Activated CD4-positive, alpha-beta T cell treated with anti-CD3 and anti-CD28 coated beads, Interleukin-2, amount 10 ng/mL, durations not matched to agents 7 days and 5 days (primary cell): ENCODE measurements around the gene PRRX1. TPM values are rescaled to one million over a fixed set of nuclear protein-coding genes. Genes with fewer than 3 reads are reported as not detected.

Source experiments
- CTCF ChIA-PET: fragments of 350-600 bp; sonication (Branson Sonifier 250); formaldehyde crosslinking; loops from one replicate; lab custom pipeline; 2021; ENCODE audit warnings: antibody characterized with exemption; lab: Charles Lee
- POLR2A ChIA-PET: fragments of 350-600 bp; sonication (Branson Sonifier 250); formaldehyde crosslinking; loops from one replicate; lab custom pipeline; 2021; ENCODE audit warnings: antibody characterized with exemption; lab: Charles Lee
- DNase-seq: peaks from one replicate; pipeline ENCODE4 v3.0.0-alpha.2; 2020
- H3K27ac Mint-ChIP-seq: one replicate; pipeline ENCODE4 v1.8.0; 2021; ENCODE audit warnings: mild to moderate bottlenecking, moderate library complexity, mixed read lengths
- H3K27me3 Mint-ChIP-seq: one replicate; pipeline ENCODE4 v1.8.0; 2021; ENCODE audit warnings: mixed read lengths
- H3K36me3 Mint-ChIP-seq: one replicate; pipeline ENCODE4 v1.8.0; 2021; ENCODE audit warnings: low read depth, mixed read lengths
- H3K4me1 Mint-ChIP-seq: one replicate; pipeline ENCODE4 v1.8.0; 2021; ENCODE audit warnings: mixed read lengths
- H3K4me3 Mint-ChIP-seq: one replicate; pipeline ENCODE4 v1.8.0; 2021; ENCODE audit warnings: mild to moderate bottlenecking, moderate library complexity, mixed read lengths
- H3K9me3 Mint-ChIP-seq: one replicate; pipeline ENCODE4 v1.8.0; 2021; ENCODE audit warnings: mixed read lengths
- total RNA-seq, 2 experiments: library from RNA; stranded (reverse); gene quantifications; one replicate each; pipeline ENCODE4 v1.2.3, GENCODE V29; 2021

PRRX1 gene
- total RNA-seq, 2 experiments from 2014 or later = not detected

DNA sequence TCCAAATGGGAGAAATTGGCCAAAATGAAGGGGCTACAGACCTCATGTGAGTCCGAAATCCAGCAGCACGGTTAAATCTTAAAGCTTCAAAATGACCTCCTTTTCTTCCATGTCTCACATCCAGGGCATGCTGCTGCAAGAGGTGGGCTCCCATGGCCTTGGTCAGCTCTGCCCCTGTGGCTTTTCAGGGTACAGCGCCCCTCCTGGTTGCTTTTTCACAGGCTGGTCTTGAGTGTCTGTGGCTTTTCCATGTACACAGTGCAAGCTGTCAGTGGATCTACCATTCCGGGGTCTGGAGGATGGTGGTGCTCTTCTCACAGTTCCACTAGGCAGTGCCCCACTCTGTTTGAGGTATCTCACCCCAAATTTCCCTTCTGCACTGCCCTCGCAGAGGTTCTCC is 78.7 kb downstream of the PRRX1 start:
- Mint-ChIP-seq H3K27ac (no peak overlapping the region), H3K9me3 (peaks cover 5% of the 10 kb centered on the region), H3K36me3 (no peaks in the 10 kb centered on the region), H3K27me3 (no peaks in the 10 kb centered on the region), H3K4me1 (no peaks in the 10 kb centered on the region), H3K4me3 (no peak overlapping the region)
- ChIA-PET POLR2A (no interaction called here), CTCF (no interaction called here)
- DNase-seq = no peak

DNA sequence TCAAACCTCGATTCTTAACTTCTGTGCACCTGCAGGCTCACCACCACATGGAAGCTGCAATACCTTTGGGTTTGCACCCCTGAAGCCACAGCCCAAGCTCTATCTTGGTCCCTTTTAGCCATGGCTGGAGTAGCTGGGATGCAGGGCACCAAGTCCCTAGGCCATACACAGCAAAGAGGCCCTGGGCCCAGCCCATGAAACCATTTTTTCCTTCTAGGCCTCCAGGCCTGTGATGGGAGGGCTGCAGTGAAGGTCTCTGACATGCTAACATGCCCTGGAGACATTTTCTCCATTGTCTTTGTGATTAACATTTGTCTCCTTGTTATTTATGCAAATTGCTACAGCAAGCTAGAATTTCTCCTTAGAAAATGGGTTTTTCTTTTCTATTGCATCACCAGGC is 79.2 kb downstream of the PRRX1 start:
- no peaks in the 10 kb centered on the region for H3K4me1 Mint-ChIP-seq

DNA sequence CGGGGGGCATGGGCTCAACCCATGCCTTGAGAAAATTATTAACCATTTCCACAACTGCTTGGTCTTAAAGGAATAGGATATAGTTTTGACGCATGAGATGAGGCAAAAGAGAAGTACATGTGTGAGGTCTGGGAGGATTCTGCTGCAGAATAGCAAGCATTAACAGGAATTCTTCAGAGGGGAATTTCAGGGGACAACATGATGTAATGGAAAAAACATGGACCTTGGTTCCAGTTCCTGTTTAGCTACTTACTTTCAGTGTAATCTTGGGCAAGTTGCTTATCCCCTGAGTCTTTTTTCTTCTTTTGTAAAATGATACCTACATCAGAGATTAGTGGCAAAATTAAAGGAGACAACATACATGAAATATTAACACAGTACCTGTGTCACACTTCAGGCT is 85.6 kb downstream of the PRRX1 start:
- no peaks in the 10 kb centered on the region for H3K4me1 Mint-ChIP-seq
- ChIA-PET CTCF (no interaction called here), POLR2A (no interaction called here)
- H3K27ac Mint-ChIP-seq = no peak overlapping the region
- H3K4me3 Mint-ChIP-seq = no peak overlapping the region
- H3K36me3 Mint-ChIP-seq = no peaks in the 10 kb centered on the region
- H3K27me3 Mint-ChIP-seq = no peaks in the 10 kb centered on the region
- no peaks in the 10 kb centered on the region for H3K9me3 Mint-ChIP-seq
- no peak for DNase-seq

More for the DNA sequence above, 79.2 kb downstream of the PRRX1 start:
- no peak overlapping the region for H3K27ac Mint-ChIP-seq
- H3K9me3 Mint-ChIP-seq = peaks cover 5% of the 10 kb centered on the region
- DNase-seq = no peak
- no peak overlapping the region for H3K4me3 Mint-ChIP-seq
- no peaks in the 10 kb centered on the region for H3K36me3 Mint-ChIP-seq
- H3K27me3 Mint-ChIP-seq = no peaks in the 10 kb centered on the region
- ChIA-PET CTCF (no interaction called here), POLR2A (no interaction called here)

- DNase-seq = no peak
- Mint-ChIP-seq H3K9me3 (no peaks in the 10 kb centered on the region), H3K27ac (no peak overlapping the region), H3K4me3 (no peak overlapping the region), H3K27me3 (no peaks in the 10 kb centered on the region), H3K4me1 (no peaks in the 10 kb centered on the region), H3K36me3 (no peaks in the 10 kb centered on the region)
- CTCF ChIA-PET = interaction anchor here (0.5 kb wide), 1 partner anchor 12 kb away, joined by 3 read pairs; no protein-coding TSS in a partner anchor
- POLR2A ChIA-PET = no interaction called here
Measured at GRCh38 chr1:170749959-170750358, 86.0 kb downstream of the PRRX1 start.

- no peaks in the 10 kb centered on the region for H3K27me3 Mint-ChIP-seq
- H3K9me3 Mint-ChIP-seq = no peaks in the 10 kb centered on the region
- no peak overlapping the region for H3K4me3 Mint-ChIP-seq
- ChIA-PET POLR2A (no interaction called here), CTCF (no interaction called here)
- no peaks in the 10 kb centered on the region for H3K4me1 Mint-ChIP-seq
- no peaks in the 10 kb centered on the region for H3K36me3 Mint-ChIP-seq
- H3K27ac Mint-ChIP-seq = no peak overlapping the region
- no peak for DNase-seq
Measured at GRCh38 chr1:170755795-170756194, 91.9 kb downstream of the PRRX1 start.

DNA sequence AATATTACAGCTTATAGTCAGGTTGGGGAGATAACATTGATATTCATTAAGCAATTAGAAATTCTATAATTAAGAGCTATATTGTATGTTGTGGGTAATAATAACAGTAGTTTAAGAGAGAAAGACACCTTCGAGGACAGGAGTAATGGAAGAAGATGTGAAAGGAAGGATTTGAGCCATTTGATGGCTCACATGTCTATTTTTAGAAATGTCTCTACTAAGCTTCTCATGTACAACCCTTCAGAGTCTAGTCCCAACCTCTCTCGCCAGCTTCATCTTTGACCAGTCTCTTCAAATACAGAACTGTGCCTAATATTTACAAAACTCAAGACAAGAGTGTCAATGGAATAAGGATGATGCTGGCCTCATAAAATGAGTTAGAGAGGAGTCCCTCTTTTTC is 95.1 kb downstream of the PRRX1 start:
- Mint-ChIP-seq H3K36me3 (no peaks in the 10 kb centered on the region), H3K9me3 (no peaks in the 10 kb centered on the region), H3K4me1 (no peaks in the 10 kb centered on the region), H3K27me3 (no peaks in the 10 kb centered on the region), H3K27ac (no peak overlapping the region), H3K4me3 (no peak overlapping the region)
- DNase-seq = no peak
- CTCF ChIA-PET = no interaction called here
- POLR2A ChIA-PET = no interaction called here

DNA sequence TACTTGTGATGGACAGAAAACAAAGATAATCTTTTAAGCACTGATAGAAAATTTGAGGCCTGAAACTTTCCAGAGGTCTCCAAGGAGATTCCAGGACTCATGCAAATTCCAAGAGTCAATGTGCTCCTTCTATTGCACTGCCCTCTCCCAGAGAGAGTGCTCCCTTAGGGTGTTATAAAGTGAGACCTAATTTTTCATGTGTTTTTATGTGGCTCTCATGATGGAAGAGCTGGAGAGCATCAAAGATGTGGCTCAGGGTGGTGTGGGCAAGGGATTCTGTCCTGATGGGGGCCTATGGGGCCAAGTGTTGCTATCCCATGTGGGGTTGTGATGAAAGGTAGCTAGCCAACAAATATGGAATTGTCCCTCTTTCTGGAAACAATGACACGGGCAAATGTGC is 101.3 kb downstream of the PRRX1 start:
- POLR2A ChIA-PET = no interaction called here
- Mint-ChIP-seq H3K27me3 (no peaks in the 10 kb centered on the region), H3K4me1 (no peaks in the 10 kb centered on the region), H3K36me3 (no peaks in the 10 kb centered on the region), H3K27ac (no peak overlapping the region), H3K9me3 (no peaks in the 10 kb centered on the region), H3K4me3 (no peak overlapping the region)
- DNase-seq = no peak
- CTCF ChIA-PET = no interaction called here

DNA sequence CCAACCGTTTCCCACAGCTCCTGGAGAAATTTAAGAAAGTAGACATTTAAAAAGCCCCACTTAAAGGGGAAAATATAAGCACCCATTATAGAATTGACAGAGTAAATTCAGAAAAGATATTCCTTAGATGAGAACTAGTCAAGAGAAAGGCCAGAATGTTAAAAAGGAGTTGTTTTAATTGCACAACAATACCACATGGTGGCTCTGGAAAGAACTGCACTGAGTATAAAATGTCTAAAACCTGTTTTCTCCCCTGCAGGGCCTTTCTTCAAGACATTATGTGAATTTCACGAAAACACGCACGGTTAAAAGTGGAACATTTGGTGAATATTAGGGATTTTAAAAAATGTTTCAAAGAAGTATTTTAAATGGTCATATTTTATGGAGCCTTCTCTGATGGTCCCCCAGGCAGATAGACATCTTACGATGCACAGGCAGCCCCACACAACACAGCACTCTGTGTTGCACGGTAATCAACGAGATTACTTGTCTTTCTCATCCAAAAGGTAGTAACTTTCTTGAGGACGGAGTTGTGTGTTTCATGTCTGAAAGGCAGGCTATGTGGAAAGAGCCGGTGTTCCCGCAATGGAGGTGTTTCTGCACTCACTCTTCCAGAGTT is 101.9 kb downstream of the PRRX1 start:
- ChIA-PET POLR2A (no interaction called here), CTCF (no interaction called here)
- no peaks in the 10 kb centered on the region for H3K27me3 Mint-ChIP-seq
- no peak overlapping the region for H3K27ac Mint-ChIP-seq
- H3K9me3 Mint-ChIP-seq = no peaks in the 10 kb centered on the region
- no peaks in the 10 kb centered on the region for H3K4me1 Mint-ChIP-seq
- no peak overlapping the region for H3K4me3 Mint-ChIP-seq
- no peak for DNase-seq
- H3K36me3 Mint-ChIP-seq = no peaks in the 10 kb centered on the region

DNA sequence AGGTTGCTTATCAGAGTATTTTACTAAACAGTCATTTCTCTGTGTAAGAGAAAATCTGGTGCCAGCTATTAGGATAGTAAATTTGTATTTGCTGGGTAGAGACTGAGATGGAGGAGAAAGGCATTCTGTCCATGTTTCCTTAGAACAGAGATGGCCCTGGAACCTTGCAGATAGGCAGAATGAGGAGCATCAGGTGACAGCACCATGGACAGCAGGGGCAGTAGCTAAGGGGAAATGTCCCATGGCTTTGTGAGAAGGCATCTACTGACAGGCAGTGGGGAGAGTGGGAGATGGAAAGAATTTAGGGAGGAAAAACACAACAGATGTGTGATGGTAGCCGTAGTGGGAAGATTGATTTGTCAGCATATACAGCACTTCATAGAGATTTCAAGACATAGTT is 105.0 kb downstream of the PRRX1 start:
- DNase-seq = no peak
- H3K27me3 Mint-ChIP-seq = no peaks in the 10 kb centered on the region
- CTCF ChIA-PET = no interaction called here
- POLR2A ChIA-PET = no interaction called here
- H3K9me3 Mint-ChIP-seq = no peaks in the 10 kb centered on the region
- no peaks in the 10 kb centered on the region for H3K36me3 Mint-ChIP-seq
- no peak overlapping the region for H3K4me3 Mint-ChIP-seq
- H3K4me1 Mint-ChIP-seq = no peaks in the 10 kb centered on the region
- no peak overlapping the region for H3K27ac Mint-ChIP-seq

DNA sequence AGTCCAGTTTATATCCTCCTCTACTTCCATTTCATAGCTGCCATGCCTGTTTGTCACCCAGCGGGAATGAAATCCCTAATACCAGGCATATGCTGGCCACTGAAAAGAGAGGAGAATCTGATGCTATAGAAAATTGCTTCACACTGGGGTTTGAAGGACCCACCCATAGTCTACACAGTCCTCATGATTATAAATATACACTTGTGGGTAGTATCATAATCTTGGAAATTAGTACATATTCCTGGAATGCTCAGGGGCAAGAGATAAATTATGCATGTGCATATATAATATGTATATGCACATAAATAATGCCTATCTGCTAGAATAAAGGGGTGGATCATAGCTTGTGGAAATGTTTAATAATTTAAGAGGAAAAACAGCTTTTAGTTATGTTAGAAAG is 105.8 kb downstream of the PRRX1 start:
- H3K27ac Mint-ChIP-seq = no peak overlapping the region
- CTCF ChIA-PET = no interaction called here
- no peak overlapping the region for H3K4me3 Mint-ChIP-seq

GRCh38 chr1:170770254-170770653 is 106.3 kb downstream of the PRRX1 start:
- Mint-ChIP-seq H3K27me3 (no peaks in the 10 kb centered on the region), H3K36me3 (no peaks in the 10 kb centered on the region), H3K4me3 (no peak overlapping the region), H3K27ac (no peak overlapping the region), H3K4me1 (no peaks in the 10 kb centered on the region), H3K9me3 (no peaks in the 10 kb centered on the region)
- DNase-seq = no peak
- ChIA-PET CTCF (interaction anchor here (0.6 kb wide), 1 partner anchor 176 kb away, joined by 3 read pairs; no protein-coding TSS in a partner anchor), POLR2A (interaction anchor here (0.6 kb wide), 1 partner anchor 98 kb away, joined by 3 read pairs; no protein-coding TSS in a partner anchor)

More for the DNA sequence above, 105.8 kb downstream of the PRRX1 start:
- Mint-ChIP-seq H3K36me3 (no peaks in the 10 kb centered on the region), H3K4me1 (no peaks in the 10 kb centered on the region), H3K9me3 (no peaks in the 10 kb centered on the region), H3K27me3 (no peaks in the 10 kb centered on the region)
- POLR2A ChIA-PET = interaction anchor here (0.6 kb wide), 1 partner anchor 97 kb away, joined by 3 read pairs; no protein-coding TSS in a partner anchor
- DNase-seq = no peak

GRCh38 chr1:170776252-170776651 is 112.3 kb downstream of the PRRX1 start:
- H3K4me3 Mint-ChIP-seq = no peak overlapping the region
- no peaks in the 10 kb centered on the region for H3K27me3 Mint-ChIP-seq
- no peak for DNase-seq
- H3K27ac Mint-ChIP-seq = no peak overlapping the region
- CTCF ChIA-PET = no interaction called here
- no peaks in the 10 kb centered on the region for H3K4me1 Mint-ChIP-seq
- no peaks in the 10 kb centered on the region for H3K36me3 Mint-ChIP-seq
- no peaks in the 10 kb centered on the region for H3K9me3 Mint-ChIP-seq
- POLR2A ChIA-PET = no interaction called here

DNA sequence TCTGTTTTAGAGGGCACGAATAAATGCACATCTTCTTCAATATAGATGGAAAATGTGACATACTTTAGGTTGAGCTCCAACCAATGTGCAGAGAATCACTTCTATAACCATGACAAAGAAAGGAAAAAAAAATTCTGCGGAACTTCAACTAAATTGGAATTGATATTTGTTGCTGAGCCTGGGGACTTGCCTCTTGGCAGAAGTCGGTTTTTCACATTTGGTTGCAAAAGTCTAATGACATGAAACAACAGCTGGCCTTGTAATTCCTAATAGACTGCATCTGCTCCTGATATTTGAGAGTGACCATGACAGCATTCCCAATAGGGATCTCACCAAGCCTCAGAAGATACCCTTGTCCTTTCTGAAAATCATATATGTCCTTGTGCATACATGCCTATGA is 112.8 kb downstream of the PRRX1 start:
- no peaks in the 10 kb centered on the region for H3K4me1 Mint-ChIP-seq
- no peaks in the 10 kb centered on the region for H3K27me3 Mint-ChIP-seq
- ChIA-PET CTCF (interaction anchor here (0.6 kb wide), 1 partner anchor 12 kb away, joined by 3 read pairs; no protein-coding TSS in a partner anchor), POLR2A (no interaction called here)
- H3K4me3 Mint-ChIP-seq = no peak overlapping the region
- no peaks in the 10 kb centered on the region for H3K36me3 Mint-ChIP-seq
- no peak overlapping the region for H3K27ac Mint-ChIP-seq
- no peaks in the 10 kb centered on the region for H3K9me3 Mint-ChIP-seq
- no peak for DNase-seq
